ENCODE results near the gene IFNA21. TPM values are rescaled to one million over a fixed set of nuclear protein-coding genes. Genes with fewer than 3 reads are reported as not detected.
"Not testable (repeated sequence)": the region's sequence is repeated elsewhere in the genome, so short reads cannot be mapped to it uniquely, and the experiment has no call there.

The IFNA21 gene
- not detected for total RNA-seq
- long read RNA-seq: 0 reads

- ATAC-seq; intact Hi-C loops (cut with DNase I); DNase-seq (ENCODE audit: missing footprints): not testable (repeated sequence)
Measured at GRCh38 chr9:21166560-21166959, at the start of gene IFNA21. Gene IFNA21 (minus strand): TSS chr9:21166660. CDS start chr9:21166612, 48 bp downstream.

GRCh38 chr9:21213411-21214326 lies 47.2 kb upstream of the IFNA21 start:
- ATAC-seq; DNase-seq (ENCODE audit: missing footprints); intact Hi-C loops (cut with DNase I): not testable (repeated sequence)

GRCh38 chr9:21212160-21212559 lies 45.7 kb upstream of the IFNA21 start:
- intact Hi-C loops (cut with DNase I); DNase-seq (ENCODE audit: missing footprints); ATAC-seq: not testable (repeated sequence)

GRCh38 chr9:21210782-21211181 lies 44.3 kb upstream of the IFNA21 start:
- intact Hi-C loops (cut with DNase I); ATAC-seq: not testable (repeated sequence)

GRCh38 chr9:21210311-21210710 lies 43.9 kb upstream of the IFNA21 start:
- intact Hi-C loops (cut with DNase I): no loop called here
- ATAC-seq: no peak
- DNase-seq (ENCODE audit: missing footprints): no peak

More at GRCh38 chr9:21210782-21211181, 44.3 kb upstream of the IFNA21 start:
- DNase-seq (ENCODE audit: missing footprints): not testable (repeated sequence)

- ATAC-seq; DNase-seq (ENCODE audit: missing footprints); intact Hi-C loops (cut with DNase I): not testable (repeated sequence)
Measured at GRCh38 chr9:21207043-21207442, 40.6 kb upstream of the IFNA21 start, which contains the start of gene IFNA10. Gene IFNA10 (minus strand): TSS chr9:21207143. CDS start chr9:21207097, 46 bp downstream.

GRCh38 chr9:21205204-21205603 lies 38.7 kb upstream of the IFNA21 start:
- intact Hi-C loops (cut with DNase I): no loop called here
- DNase-seq (ENCODE audit: missing footprints) (no peak), ATAC-seq (no peak)

- ATAC-seq; DNase-seq (ENCODE audit: missing footprints); intact Hi-C loops (cut with DNase I): not testable (repeated sequence)
Measured at GRCh38 chr9:21202105-21202504, 35.6 kb upstream of the IFNA21 start, which contains the start of gene IFNA7. Gene IFNA7 (minus strand): TSS chr9:21202205. CDS start chr9:21202165, 40 bp downstream.

- ATAC-seq; intact Hi-C loops (cut with DNase I): not testable (repeated sequence)
Measured at GRCh38 chr9:21194867-21195776, 28.7 kb upstream of the IFNA21 start.

GRCh38 chr9:21187487-21187886 lies 21.0 kb upstream of the IFNA21 start, which contains the start of gene IFNA4:
Gene IFNA4 (minus strand): TSS chr9:21187587. CDS start chr9:21187531, 56 bp downstream.
- intact Hi-C loops (cut with DNase I); DNase-seq (ENCODE audit: missing footprints); ATAC-seq: not testable (repeated sequence)

More at GRCh38 chr9:21194867-21195776, 28.7 kb upstream of the IFNA21 start:
- DNase-seq (ENCODE audit: missing footprints): not testable (repeated sequence)

GRCh38 chr9:21182810-21183736 lies 16.6 kb upstream of the IFNA21 start:
- peak; percentile 44 for ATAC-seq
- DNase-seq (ENCODE audit: missing footprints); intact Hi-C loops (cut with DNase I): not testable (repeated sequence)

- ATAC-seq: no peak
- intact Hi-C loops (cut with DNase I): no loop called here
- no peak for DNase-seq (ENCODE audit: missing footprints)
Measured at GRCh38 chr9:21174671-21175070, 8.2 kb upstream of the IFNA21 start.

- ATAC-seq: no peak
- intact Hi-C loops (cut with DNase I): no loop called here
- no peak for DNase-seq (ENCODE audit: missing footprints)
Measured at GRCh38 chr9:21172156-21172555, 5.7 kb upstream of the IFNA21 start.

GRCh38 chr9:21171351-21171750 lies 4.9 kb upstream of the IFNA21 start:
- no peak for ATAC-seq
- DNase-seq (ENCODE audit: missing footprints): no peak
- intact Hi-C loops (cut with DNase I): no loop called here

- DNase-seq (ENCODE audit: missing footprints) (no peak), ATAC-seq (no peak)
- intact Hi-C loops (cut with DNase I): no loop called here
Measured at GRCh38 chr9:21165516-21165915, 944 bp downstream of the IFNA21 start.

- ATAC-seq (no peak), DNase-seq (ENCODE audit: missing footprints) (no peak)
- intact Hi-C loops (cut with DNase I): no loop called here
Measured at GRCh38 chr9:21160178-21160577, 6.3 kb downstream of the IFNA21 start.

GRCh38 chr9:21155501-21155900 lies 11.0 kb downstream of the IFNA21 start:
- DNase-seq (ENCODE audit: missing footprints) (no peak), ATAC-seq (no peak)
- intact Hi-C loops (cut with DNase I): no loop called here
